GM13977 (cell line): ENCODE data around the gene RECQL.

ENCODE experiments used
- DNase-seq: peaks from one replicate; pipeline ENCODE4 v3.0.0; 2012; ENCODE audit warnings: low spot score
- in situ Hi-C: fragments of 300-500 bp; cut with MboI; formaldehyde crosslinking; loops from one replicate; pipeline ENCODE4 v1.12.0; 2022; ENCODE audit warnings: low sequenced_read_pairs, low pct_unique_long_range_greater_than_20kb, mixed read lengths, inconsistent platforms; ENCODE audit not compliant: unreplicated experiment
- TF ChIP-seq, protein P1 (sequence below): IDR thresholded peaks from 2 replicates; pipeline ENCODE4 v1.5.1; 2012; ENCODE audit warnings: mild to moderate bottlenecking, control low read depth; ENCODE audit not compliant: insufficient read depth; ENCODE audit errors: extremely low read depth, missing control alignments

The RECQL gene, protein sequence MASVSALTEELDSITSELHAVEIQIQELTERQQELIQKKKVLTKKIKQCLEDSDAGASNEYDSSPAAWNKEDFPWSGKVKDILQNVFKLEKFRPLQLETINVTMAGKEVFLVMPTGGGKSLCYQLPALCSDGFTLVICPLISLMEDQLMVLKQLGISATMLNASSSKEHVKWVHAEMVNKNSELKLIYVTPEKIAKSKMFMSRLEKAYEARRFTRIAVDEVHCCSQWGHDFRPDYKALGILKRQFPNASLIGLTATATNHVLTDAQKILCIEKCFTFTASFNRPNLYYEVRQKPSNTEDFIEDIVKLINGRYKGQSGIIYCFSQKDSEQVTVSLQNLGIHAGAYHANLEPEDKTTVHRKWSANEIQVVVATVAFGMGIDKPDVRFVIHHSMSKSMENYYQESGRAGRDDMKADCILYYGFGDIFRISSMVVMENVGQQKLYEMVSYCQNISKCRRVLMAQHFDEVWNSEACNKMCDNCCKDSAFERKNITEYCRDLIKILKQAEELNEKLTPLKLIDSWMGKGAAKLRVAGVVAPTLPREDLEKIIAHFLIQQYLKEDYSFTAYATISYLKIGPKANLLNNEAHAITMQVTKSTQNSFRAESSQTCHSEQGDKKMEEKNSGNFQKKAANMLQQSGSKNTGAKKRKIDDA

DNA sequence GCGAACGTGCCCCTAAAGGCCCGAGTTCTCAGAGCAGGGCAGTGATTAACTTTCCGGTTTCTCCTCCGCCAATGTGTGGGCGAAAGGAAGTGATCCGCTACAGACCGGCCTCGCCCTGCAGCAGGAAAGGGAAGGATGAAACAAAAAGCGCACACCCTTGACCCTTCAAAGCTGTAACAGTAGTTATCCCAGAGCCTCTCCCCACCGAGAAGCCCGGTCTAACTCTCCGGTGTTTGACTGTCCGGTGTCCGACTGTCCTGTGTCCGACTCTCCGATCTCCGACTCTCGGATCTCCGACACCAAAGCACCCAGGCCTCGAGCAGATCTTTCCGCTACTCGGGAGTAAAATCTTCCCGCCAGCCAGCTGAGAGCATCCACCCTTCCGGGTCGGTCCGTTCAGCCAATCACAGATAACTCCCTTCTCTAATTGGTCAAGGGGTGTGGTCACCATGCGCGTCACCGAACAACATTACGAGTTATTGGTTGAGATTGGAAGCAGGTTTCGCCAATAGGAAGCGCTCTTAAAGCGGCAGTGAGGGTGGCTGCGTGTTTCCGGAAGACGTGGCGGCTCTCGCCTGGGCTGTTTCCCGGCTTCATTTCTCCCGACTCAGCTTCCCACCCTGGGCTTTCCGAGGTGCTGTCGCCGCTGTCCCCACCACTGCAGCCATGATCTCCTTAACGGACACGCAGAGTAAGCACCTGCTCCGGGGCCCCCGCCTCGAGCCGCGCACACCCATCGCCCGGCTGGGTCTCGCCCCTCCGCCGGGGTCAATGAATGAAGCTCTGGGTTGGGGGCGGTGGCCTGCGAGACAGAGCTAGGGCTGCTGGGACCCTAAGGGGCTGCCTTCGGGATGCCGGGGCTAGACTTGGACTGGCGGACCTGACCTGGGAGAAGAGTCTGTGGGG lies at the start of gene RECQL, which contains the start of gene GOLT1B:
Gene RECQL (minus strand): TSS at position 378 of the 906 bp plus-strand sequence. CDS start 2,065 bp downstream, outside the sequence.
Gene GOLT1B (plus strand): TSS at position 532 of the 906 bp plus-strand sequence. CDS start 135 bp downstream, at position 667.
- peak; percentile 90 for DNase-seq
- in situ Hi-C loops = loop anchor here (10.0 kb wide), 1 partner anchor 143 kb away; no protein-coding TSS in a partner anchor
- TF ChIP-seq, protein P1, sequence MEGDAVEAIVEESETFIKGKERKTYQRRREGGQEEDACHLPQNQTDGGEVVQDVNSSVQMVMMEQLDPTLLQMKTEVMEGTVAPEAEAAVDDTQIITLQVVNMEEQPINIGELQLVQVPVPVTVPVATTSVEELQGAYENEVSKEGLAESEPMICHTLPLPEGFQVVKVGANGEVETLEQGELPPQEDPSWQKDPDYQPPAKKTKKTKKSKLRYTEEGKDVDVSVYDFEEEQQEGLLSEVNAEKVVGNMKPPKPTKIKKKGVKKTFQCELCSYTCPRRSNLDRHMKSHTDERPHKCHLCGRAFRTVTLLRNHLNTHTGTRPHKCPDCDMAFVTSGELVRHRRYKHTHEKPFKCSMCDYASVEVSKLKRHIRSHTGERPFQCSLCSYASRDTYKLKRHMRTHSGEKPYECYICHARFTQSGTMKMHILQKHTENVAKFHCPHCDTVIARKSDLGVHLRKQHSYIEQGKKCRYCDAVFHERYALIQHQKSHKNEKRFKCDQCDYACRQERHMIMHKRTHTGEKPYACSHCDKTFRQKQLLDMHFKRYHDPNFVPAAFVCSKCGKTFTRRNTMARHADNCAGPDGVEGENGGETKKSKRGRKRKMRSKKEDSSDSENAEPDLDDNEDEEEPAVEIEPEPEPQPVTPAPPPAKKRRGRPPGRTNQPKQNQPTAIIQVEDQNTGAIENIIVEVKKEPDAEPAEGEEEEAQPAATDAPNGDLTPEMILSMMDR = no peak

DNA sequence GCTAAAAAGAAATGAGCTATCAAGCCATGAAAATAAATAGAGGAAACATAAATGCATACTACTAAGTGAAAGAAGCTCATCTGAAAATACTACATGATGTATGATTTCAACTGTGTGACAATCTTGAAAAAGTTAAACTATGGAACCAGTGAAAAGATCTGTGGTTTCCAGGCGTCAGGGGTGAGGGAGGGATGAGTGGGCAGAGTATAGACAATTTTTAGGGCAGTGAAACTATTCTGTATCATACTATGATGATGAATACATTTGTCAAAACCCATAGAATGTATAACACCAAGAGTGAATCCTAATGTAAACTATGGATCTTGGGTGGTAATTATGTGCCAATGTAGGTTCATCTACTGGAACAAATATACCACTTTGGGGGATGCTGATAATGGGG lies 46.0 kb upstream of the RECQL start:
- no peak for DNase-seq
- TF ChIP-seq, protein P1 = no peak
- in situ Hi-C loops = no loop called here

DNA sequence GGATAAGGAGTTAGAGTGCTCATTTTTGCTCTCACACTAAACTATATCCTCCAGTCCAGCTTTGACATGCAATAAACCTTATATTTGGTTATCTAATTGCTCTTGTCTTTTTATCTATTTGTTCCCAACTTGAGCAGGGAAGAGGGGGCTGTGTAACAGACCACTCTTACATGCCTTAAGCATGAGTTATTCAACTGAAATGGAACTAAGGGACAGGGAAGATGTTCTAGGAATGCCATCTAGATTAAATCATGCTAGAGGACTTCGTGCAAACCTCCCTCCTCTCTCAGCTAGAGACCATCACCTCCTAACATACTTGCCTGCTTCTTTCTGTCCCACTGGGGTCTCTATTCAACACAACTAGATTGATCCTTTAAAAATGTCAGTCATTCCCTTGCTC lies 45.3 kb upstream of the RECQL start:
- no peak for DNase-seq
- TF ChIP-seq, protein P1 = no peak
- in situ Hi-C loops = no loop called here

DNA sequence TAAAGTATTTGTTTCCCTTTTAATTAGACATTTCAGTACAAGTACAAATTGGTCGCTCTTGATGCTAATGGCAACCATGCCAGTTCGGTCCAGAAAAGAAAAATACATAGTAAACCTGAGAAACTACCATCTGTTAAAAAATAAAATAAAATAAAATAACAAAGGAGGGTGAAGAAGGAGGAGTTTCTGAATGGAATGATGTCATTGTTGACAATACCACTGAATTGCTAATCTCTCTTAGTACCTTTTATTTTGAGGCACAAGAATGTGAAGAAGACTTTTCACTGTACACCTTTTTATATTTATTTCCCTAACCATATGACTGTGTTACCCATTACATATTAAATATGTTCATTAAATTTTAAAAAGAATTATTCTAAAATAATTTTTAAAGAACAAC lies 44.1 kb upstream of the RECQL start:
- no peak for DNase-seq
- TF ChIP-seq, protein P1 = no peak
- in situ Hi-C loops = no loop called here

DNA sequence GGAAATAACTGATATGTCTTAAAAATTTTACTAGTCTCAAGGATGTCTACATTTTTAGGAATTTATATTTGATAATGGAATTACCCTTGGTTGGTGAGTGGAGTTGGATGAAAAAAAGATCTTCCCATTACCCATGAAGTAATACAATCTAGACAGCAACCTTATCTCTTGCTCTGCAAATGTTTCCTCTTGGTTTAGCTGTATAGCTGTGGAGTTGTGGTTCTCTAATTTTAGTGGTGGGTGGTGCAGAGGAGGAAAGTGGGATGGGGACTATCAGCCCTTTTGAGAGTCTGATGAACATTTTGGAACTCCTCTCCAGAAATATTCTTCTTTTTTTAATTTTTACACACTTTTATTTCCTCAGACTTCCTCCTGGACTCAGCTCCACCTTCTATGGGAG lies 41.7 kb upstream of the RECQL start:
- no peak for DNase-seq
- TF ChIP-seq, protein P1 = no peak
- in situ Hi-C loops = no loop called here

DNA sequence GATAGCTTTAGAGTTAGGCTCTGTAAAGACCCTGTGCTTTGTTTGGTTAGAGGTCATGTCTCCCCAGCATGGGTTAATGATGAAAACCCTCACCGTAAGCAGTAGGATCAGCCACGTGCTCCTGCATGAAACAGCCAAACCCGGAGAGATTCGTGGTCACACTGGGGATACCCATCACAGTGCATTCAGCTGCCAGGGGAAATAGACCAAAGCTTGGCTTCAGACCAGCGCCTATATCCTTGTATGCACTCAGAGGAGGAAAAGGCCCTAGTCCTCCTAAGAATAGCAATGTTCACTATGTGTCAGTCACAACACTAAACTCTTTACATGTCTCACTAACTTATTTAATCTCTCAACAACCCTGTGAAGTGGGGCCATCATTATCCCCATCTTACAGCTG lies 41.0 kb upstream of the RECQL start:
- DNase-seq = no peak
- in situ Hi-C loops = no loop called here
- TF ChIP-seq, protein P1 = no peak
